ENCODE measurements around the gene PTAFR. TPM values are rescaled to one million over a fixed set of nuclear protein-coding genes. Genes with fewer than 3 reads are reported as not detected.

Gene PTAFR
- total RNA-seq, 1 donor from 2014 or later = 52.8 TPM

GRCh38 chr1:28155628-28156027 lies 20.9 kb downstream of the PTAFR start:
- Histone ChIP-seq H3K4me1 (peaks cover 59% of the 10 kb centered on the region), H3K27me3 (ENCODE audit: low read depth) (no peaks in the 10 kb centered on the region), H3K27ac (no peak overlapping the region), H3K4me3 (no peak overlapping the region), H3K9me3 (no peaks in the 10 kb centered on the region), H3K36me3 (no peaks in the 10 kb centered on the region)
- DNase-seq (no peak), ATAC-seq (no peak)
- intact Hi-C loops (cut with DNase I) = no loop called here
- no peak for TF ChIP-seq CTCF (IDR thresholded peaks at IDR 0.05)

- Histone ChIP-seq H3K27me3 (ENCODE audit: low read depth) (no peaks in the 10 kb centered on the region), H3K9me3 (no peaks in the 10 kb centered on the region), H3K4me3 (no peak overlapping the region), H3K36me3 (peaks cover 12% of the 10 kb centered on the region), H3K4me1 (peaks cover 44% of the 10 kb centered on the region), H3K27ac (no peak overlapping the region)
- ATAC-seq (no peak), DNase-seq (no peak)
- intact Hi-C loops (cut with DNase I) = no loop called here
- TF ChIP-seq CTCF (IDR thresholded peaks at IDR 0.05) = no peak
Observed at GRCh38 chr1:28154078-28154594, 22.4 kb downstream of the PTAFR start.

- ATAC-seq (no peak), DNase-seq (no peak)
- Histone ChIP-seq H3K27ac (no peak overlapping the region), H3K4me3 (no peak overlapping the region), H3K9me3 (no peaks in the 10 kb centered on the region), H3K4me1 (peaks cover 20% of the 10 kb centered on the region), H3K27me3 (ENCODE audit: low read depth) (no peaks in the 10 kb centered on the region), H3K36me3 (peaks cover 12% of the 10 kb centered on the region)
- no peak for TF ChIP-seq CTCF (IDR thresholded peaks at IDR 0.05)
- intact Hi-C loops (cut with DNase I) = no loop called here
Observed at GRCh38 chr1:28150125-28150780, 26.2 kb downstream of the PTAFR start.

- TF ChIP-seq CTCF (IDR thresholded peaks at IDR 0.05) = no peak
- DNase-seq (no peak), ATAC-seq (no peak)
- intact Hi-C loops (cut with DNase I) = no loop called here
- no peak overlapping the region for H3K27ac ChIP-seq
- H3K4me1 ChIP-seq = peaks cover 20% of the 10 kb centered on the region
- no peaks in the 10 kb centered on the region for H3K27me3 ChIP-seq (ENCODE audit: low read depth)
- peaks cover 12% of the 10 kb centered on the region for H3K36me3 ChIP-seq
- no peak overlapping the region for H3K4me3 ChIP-seq
- H3K9me3 ChIP-seq = no peaks in the 10 kb centered on the region
Observed at GRCh38 chr1:28148880-28149195, 27.7 kb downstream of the PTAFR start.

- Histone ChIP-seq H3K27me3 (ENCODE audit: low read depth) (no peaks in the 10 kb centered on the region), H3K4me3 (no peak overlapping the region), H3K9me3 (no peaks in the 10 kb centered on the region), H3K36me3 (peaks cover 12% of the 10 kb centered on the region), H3K27ac (no peak overlapping the region), H3K4me1 (peaks cover 6% of the 10 kb centered on the region)
- ATAC-seq (no peak), DNase-seq (no peak)
- intact Hi-C loops (cut with DNase I) = no loop called here
- no peak for TF ChIP-seq CTCF (IDR thresholded peaks at IDR 0.05)
Observed at GRCh38 chr1:28147264-28148094, 29.0 kb downstream of the PTAFR start.
